Fibroblast of pulmonary artery (primary cell): ENCODE results near the gene SUPT3H.

Experiments used
- DNase-seq: peaks from one replicate; pipeline ENCODE4 v3.0.0-alpha.2; 2010; ENCODE audit warnings: low read depth
- H3K4me3 ChIP-seq: replicated peaks from 2 replicates; pipeline ENCODE4 v1.5.1; 2011; ENCODE audit warnings: low read depth, mild to moderate bottlenecking, control low read depth, low read length, moderate library complexity
- TF ChIP-seq, protein P1 (sequence below): IDR thresholded peaks from 2 replicates; pipeline ENCODE4 v1.5.1; 2011; ENCODE audit warnings: mild to moderate bottlenecking, control low read depth, low read length, inconsistent platforms; ENCODE audit errors: missing control alignments

The SUPT3H gene

DNA sequence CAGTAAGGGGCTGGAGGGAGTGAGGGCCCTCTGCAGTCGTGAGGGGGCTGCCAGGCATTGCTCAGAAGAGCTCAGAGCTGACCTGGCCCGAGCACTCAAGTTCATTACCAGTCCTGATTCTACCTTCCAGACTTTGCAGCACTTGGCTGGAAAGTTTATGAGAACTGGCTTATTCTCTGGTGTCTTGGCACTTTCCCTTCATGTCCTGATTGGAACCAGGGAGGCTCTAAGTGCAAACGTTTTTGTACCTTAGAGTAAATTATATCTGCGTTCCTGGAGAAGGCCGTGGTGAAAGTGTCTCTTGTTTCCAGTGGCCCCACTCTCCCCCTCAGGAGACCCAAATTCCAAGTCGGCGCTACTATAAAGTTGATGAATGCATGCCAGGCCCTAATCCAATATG is 587.9 kb downstream of the SUPT3H start:
- TF ChIP-seq, protein P1, sequence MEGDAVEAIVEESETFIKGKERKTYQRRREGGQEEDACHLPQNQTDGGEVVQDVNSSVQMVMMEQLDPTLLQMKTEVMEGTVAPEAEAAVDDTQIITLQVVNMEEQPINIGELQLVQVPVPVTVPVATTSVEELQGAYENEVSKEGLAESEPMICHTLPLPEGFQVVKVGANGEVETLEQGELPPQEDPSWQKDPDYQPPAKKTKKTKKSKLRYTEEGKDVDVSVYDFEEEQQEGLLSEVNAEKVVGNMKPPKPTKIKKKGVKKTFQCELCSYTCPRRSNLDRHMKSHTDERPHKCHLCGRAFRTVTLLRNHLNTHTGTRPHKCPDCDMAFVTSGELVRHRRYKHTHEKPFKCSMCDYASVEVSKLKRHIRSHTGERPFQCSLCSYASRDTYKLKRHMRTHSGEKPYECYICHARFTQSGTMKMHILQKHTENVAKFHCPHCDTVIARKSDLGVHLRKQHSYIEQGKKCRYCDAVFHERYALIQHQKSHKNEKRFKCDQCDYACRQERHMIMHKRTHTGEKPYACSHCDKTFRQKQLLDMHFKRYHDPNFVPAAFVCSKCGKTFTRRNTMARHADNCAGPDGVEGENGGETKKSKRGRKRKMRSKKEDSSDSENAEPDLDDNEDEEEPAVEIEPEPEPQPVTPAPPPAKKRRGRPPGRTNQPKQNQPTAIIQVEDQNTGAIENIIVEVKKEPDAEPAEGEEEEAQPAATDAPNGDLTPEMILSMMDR: no peak
- no peak for DNase-seq
- H3K4me3 ChIP-seq: no peak overlapping the region

DNA sequence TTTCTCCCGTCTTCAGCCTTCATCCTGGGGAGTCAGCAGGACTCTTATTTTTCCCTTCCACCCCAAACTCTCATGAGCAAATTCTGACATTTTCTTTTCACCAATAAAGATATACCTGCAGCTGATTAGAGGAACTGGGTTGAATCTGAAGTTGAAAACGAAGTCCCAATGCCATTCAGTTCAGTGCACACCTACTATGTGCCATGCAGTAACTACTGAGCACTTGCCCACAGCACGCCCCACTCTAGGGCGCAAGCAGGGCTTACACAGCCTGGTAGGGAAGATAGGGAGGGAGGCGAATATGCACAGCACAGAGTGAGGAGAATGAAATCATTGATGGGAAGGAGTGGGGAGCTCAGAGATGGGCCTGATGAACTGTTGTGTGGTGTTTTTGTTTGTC is 588.7 kb downstream of the SUPT3H start:
- TF ChIP-seq, protein P1: no peak
- H3K4me3 ChIP-seq: no peak overlapping the region
- DNase-seq: no peak

DNA sequence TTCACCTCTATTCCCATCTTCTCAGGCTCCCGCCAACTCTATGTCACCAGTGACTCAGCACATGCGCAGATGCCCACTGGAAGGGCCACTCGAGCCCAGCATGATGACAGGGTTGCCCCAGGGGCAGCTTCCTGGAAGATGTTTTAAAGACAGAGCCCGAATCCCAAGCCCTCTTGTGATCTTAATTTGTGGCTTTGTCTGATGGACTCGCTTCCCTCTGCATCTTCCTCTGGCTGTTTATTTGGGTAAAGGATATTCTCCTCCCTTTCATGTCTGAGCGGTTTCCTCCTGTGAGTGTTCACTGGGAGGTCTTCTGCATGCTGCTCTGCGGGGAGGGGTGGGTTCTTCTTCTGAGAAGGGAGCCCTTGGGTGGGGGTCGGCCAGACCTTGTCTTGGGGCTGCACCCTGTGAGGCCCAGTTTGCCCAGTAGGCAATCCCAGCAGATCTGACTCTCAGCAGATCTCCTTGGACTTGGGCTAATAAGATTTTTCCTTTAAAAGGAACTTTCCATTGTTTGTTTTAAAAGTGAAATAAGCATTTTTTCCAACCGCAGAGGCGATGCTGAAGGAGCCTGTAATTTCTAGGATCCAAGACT is 589.2 kb downstream of the SUPT3H start:
- no peak for DNase-seq
- no peak overlapping the region for H3K4me3 ChIP-seq
- TF ChIP-seq, protein P1: no peak

DNA sequence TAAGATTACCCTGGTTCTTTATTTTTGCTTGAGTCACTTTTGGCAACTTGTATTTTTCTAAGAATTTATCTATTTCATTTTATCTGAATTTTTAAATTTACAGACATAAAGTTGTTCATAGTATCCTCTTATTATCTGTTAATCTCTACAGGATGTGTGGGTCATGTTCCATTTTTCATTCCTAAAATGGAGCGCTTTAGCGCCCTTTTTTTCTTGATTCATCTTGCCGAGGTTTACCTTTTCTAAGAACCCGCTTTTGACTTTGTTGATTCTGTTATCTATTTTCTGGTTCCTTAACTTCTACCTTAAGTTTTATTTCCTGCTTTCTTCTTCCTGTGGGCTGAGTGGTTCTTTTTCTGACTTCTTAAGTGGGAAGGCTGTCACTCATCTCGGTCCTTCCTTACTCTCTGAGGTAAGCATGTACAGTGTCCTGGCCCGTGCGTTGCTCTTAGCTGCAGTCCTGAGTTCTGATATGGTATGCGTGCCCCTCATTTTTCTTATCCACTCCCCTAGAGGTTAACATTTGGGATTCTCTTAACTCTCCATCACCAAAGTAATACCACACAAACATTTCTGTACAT is 590.4 kb downstream of the SUPT3H start:
- H3K4me3 ChIP-seq: no peak overlapping the region
- TF ChIP-seq, protein P1: no peak
- DNase-seq: no peak

DNA sequence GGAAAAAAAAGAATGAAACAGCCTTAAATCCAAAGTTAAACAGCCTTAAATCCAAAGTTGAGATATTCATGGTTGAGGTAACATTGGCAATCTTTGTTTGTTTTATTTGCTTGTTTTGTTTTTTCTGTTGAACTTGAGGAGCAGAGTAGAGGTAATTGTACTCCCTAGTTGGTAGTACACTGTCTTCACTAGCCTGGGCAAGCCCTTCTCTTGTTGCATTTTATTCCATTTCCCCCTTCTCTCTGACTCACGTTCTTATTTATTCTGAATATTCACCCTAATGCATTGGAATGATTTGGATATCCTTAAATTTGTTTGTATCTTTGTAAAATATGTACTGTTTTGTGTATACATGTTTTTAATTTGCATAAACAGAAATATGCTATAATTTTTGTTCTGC is 592.6 kb downstream of the SUPT3H start:
- TF ChIP-seq, protein P1: no peak
- no peak overlapping the region for H3K4me3 ChIP-seq
- no peak for DNase-seq

DNA sequence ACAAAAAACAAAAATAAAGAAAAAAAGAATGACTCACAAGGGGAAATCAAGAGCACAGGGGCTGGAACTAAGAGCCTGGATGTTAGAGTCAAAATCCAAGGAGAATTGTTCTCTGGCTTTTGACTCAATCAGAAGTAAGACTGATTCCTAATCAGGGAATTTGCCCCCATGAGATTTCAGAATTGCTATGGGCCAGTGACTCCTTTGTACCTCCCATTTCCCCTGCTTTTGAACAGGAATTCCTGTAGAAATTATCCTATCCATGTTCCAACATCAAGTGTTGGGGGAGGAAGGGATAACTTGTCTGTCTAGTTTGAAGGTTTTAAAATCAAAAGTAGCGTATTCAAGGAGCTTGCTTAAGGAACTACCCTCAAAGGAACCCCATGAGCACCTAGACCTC is 593.5 kb downstream of the SUPT3H start:
- TF ChIP-seq, protein P1: no peak
- no peak overlapping the region for H3K4me3 ChIP-seq
- DNase-seq: no peak

DNA sequence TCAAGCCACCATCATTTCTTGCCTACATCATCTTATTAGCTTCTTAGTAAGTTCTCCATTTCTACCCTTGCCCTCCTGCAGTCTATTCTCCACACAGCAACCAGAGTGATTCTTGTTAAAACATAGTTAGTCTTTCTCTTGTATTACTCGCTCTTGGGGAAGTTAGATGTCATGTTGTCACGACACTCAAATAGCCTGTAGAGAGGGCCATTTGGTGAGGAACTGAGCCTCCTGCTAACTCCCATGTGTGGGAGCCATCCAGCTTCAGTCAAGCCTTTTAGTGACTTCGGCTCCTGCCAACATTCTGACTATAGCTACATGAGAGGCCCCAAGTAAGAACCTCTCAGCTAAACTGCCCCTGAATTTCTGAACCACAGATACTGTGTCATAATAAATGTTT is 594.8 kb downstream of the SUPT3H start:
- no peak for DNase-seq
- TF ChIP-seq, protein P1: no peak
- H3K4me3 ChIP-seq: no peak overlapping the region
